Stimulated activated memory B cell treated with anti-CD40 and anti-IgM and Interleukin-4, amounts not matched to agents 10 μg/mL and 1 μg/mL and 100 μg/mL, for 72 hours (primary cell): ENCODE measurements around the gene TTLL3.
A peak's percentile ranks its signal among the peaks of the same experiment; 100 is the strongest.

Experiments
- ATAC-seq: fragments of 150-1000 bp; cut with Tn5 transposase; 2 replicates; pipeline ENCODE4 v1.10.0; 2021
- H3K27ac Mint-ChIP-seq: one replicate; pipeline ENCODE4 v1.8.0; 2022; ENCODE audit warnings: mild to moderate bottlenecking, mixed read lengths
- H3K27me3 Mint-ChIP-seq: one replicate; pipeline ENCODE4 v1.8.0; 2022; ENCODE audit warnings: mixed read lengths
- H3K36me3 Mint-ChIP-seq: one replicate; pipeline ENCODE4 v1.8.0; 2022; ENCODE audit warnings: mixed read lengths
- H3K4me1 Mint-ChIP-seq: one replicate; pipeline ENCODE4 v1.8.0; 2022; ENCODE audit warnings: mixed read lengths
- H3K4me3 Mint-ChIP-seq: one replicate; pipeline ENCODE4 v1.8.0; 2022; ENCODE audit warnings: mild to moderate bottlenecking, moderate library complexity, mixed read lengths
- H3K9me3 Mint-ChIP-seq: one replicate; pipeline ENCODE4 v1.8.0; 2022; ENCODE audit warnings: mixed read lengths

Gene TTLL3

DNA sequence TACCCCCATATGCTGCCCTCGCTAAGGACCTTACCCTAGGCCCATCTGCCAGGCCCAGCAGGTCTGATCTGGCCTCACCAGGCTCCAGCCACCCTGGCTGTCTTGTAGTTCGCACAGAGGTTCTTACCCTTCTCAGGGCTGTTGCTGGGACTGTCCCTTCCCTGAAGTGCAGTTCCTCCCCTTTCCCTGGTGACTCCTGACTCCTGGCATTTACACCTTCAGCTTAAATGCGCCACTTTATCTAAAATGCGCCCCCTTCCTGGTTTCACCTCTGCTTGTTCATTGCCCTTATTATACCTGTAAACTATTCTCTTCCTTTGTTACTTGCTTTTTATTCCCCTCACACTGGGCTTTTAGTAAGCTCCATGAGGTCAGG lies 835 bp upstream of the TTLL3 start:
- Mint-ChIP-seq H3K27ac (peak overlapping the region; percentile 94), H3K4me3 (peak overlapping the region; percentile 90), H3K4me1 (peaks cover 53% of the 10 kb centered on the region), H3K9me3 (no peaks in the 10 kb centered on the region), H3K36me3 (peaks cover 58% of the 10 kb centered on the region), H3K27me3 (no peaks in the 10 kb centered on the region)
- peak; percentile 53 for ATAC-seq

DNA sequence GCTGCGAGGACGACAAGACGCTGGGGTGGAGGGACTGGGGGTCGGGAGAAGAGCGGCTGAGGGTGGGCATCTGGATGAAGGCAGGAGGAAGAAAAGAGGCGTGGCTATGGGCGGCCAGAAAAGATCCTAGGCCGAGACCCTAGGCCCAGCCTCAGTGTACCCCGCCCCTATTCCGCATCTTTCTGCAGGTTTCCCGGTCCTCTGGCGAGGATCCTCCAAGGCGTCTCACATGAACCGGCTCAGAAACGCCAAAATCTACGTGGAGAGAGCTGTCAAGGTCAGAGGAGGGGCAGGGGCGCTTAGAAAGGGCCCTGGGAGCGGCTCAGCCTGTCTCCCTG lies 340 bp downstream of the TTLL3 start:
- Mint-ChIP-seq H3K27me3 (no peaks in the 10 kb centered on the region), H3K36me3 (peaks cover 46% of the 10 kb centered on the region), H3K9me3 (no peaks in the 10 kb centered on the region), H3K4me1 (peaks cover 50% of the 10 kb centered on the region), H3K4me3 (peak overlapping the region; percentile 90), H3K27ac (peak overlapping the region; percentile 94)
- ATAC-seq: no peak

GRCh38 chr3:9810846-9811245 lies 784 bp downstream of the TTLL3 start:
- Mint-ChIP-seq H3K27ac (peak overlapping the region; percentile 94), H3K27me3 (no peaks in the 10 kb centered on the region), H3K9me3 (no peaks in the 10 kb centered on the region), H3K4me1 (peaks cover 47% of the 10 kb centered on the region), H3K36me3 (peaks cover 41% of the 10 kb centered on the region), H3K4me3 (peak overlapping the region; percentile 90)
- no peak for ATAC-seq

GRCh38 chr3:9812870-9813483 lies 2.9 kb downstream of the TTLL3 start:
- H3K36me3 Mint-ChIP-seq: peaks cover 31% of the 10 kb centered on the region
- no peak for ATAC-seq
- no peaks in the 10 kb centered on the region for H3K27me3 Mint-ChIP-seq
- H3K9me3 Mint-ChIP-seq: no peaks in the 10 kb centered on the region
- peaks cover 28% of the 10 kb centered on the region for H3K4me1 Mint-ChIP-seq
- no peak overlapping the region for H3K27ac Mint-ChIP-seq
- H3K4me3 Mint-ChIP-seq: no peak overlapping the region

DNA sequence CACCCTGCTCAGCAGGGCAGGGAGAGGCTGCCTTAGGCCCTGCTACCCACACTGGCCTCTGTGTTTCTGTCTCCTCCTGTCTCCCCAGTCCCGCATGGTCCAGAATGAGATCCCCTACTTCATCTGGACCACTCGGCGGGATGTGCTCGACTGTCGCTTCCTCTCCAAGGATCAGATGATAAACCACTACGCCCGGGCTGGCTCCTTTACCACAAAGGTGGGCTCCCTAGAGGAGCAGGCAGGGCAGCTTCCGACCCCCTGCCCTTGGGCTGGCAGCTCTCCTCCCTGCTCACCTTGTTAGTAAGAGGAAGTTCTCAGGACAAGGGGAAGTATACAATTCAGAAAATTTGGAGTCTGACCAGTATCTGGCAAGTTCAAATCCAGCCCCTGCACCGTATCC lies 5.9 kb downstream of the TTLL3 start:
- no peaks in the 10 kb centered on the region for H3K9me3 Mint-ChIP-seq
- ATAC-seq: no peak
- H3K27me3 Mint-ChIP-seq: no peaks in the 10 kb centered on the region
- H3K4me3 Mint-ChIP-seq: no peak overlapping the region
- H3K36me3 Mint-ChIP-seq: peaks cover 40% of the 10 kb centered on the region
- peak overlapping the region; percentile 4 for H3K27ac Mint-ChIP-seq
- peaks cover 5% of the 10 kb centered on the region for H3K4me1 Mint-ChIP-seq

DNA sequence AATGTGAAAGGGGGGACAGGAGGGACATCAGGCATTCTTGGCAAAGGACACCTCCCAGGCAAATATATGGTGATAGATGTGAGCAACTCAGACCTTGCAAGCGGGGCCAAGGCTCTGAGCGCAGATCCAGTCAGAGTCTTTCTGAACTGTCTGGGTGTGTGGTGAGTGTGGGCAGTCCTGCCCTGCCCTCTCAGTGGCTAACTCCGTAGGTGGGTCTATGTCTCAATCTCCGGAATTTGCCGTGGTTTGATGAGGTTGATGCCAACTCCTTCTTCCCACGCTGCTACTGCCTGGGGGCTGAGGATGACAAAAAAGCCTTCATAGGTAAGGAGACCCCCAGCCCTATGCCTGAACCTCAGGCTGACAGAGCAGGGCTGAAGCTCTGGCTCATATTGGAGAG lies 7.4 kb downstream of the TTLL3 start:
- no peaks in the 10 kb centered on the region for H3K4me1 Mint-ChIP-seq

DNA sequence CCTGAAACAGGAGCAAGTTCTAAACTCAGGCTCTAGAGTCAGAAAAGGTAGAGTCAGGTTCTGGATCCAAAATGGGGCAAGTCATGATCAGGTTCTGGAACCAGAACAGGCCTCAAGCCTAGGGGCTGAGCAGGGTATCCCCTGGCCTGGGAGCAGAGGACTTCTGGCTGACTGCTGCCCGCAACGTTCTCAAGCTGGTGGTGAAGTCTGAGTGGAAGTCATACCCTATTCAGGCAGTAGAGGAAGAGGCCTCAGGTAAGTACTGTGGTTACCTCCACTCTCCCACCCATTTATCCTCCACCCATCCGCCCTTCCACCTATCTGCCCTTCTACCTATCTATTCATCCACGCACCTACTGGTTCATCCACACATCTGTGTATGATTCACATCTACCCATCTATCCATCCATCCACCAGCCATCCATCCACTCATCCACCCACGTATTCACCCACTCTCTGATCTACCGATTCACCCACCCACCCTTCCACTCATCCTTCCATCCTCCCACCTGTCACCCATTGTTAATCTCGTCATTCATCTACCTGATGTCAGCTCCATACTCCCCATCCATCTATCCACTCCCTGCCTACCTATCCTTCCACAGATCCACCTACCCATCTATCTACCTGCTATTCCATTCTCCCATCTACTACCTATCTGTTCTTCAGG lies 8.7 kb downstream of the TTLL3 start:
- Mint-ChIP-seq H3K27ac (no peak overlapping the region), H3K9me3 (no peaks in the 10 kb centered on the region), H3K4me3 (no peak overlapping the region), H3K36me3 (peaks cover 29% of the 10 kb centered on the region), H3K27me3 (no peaks in the 10 kb centered on the region), H3K4me1 (no peaks in the 10 kb centered on the region)
- ATAC-seq: no peak

More for the DNA sequence above, 7.4 kb downstream of the TTLL3 start:
- no peak for ATAC-seq
- H3K9me3 Mint-ChIP-seq: no peaks in the 10 kb centered on the region
- H3K4me3 Mint-ChIP-seq: no peak overlapping the region
- H3K27me3 Mint-ChIP-seq: no peaks in the 10 kb centered on the region
- peaks cover 35% of the 10 kb centered on the region for H3K36me3 Mint-ChIP-seq
- H3K27ac Mint-ChIP-seq: no peak overlapping the region

GRCh38 chr3:9820543-9820942 lies 10.5 kb downstream of the TTLL3 start:
- ATAC-seq: no peak
- Mint-ChIP-seq H3K27me3 (no peaks in the 10 kb centered on the region), H3K36me3 (peaks cover 31% of the 10 kb centered on the region), H3K4me3 (no peak overlapping the region), H3K4me1 (no peaks in the 10 kb centered on the region), H3K27ac (no peak overlapping the region), H3K9me3 (no peaks in the 10 kb centered on the region)

DNA sequence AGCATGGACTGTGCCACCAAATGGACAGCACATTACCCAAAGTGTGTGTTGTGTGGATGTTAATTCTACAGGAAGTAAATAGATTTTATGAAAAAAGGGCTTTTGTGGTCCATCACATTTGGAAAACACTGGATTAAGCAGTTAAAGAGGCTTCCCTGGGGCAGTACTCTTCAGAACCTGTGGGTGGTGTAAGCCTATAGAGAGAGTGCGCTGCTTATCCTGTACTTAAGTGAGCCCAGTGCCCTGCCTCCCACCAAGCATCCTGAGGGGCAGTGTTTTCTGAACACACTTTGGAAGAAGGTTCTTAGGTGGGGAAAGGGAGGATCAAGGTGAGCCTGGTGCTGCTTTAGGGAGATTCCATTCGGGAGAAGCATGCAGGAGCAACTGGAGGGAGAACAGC lies 10.9 kb downstream of the TTLL3 start:
- H3K27ac Mint-ChIP-seq: no peak overlapping the region
- no peaks in the 10 kb centered on the region for H3K9me3 Mint-ChIP-seq
- H3K4me3 Mint-ChIP-seq: no peak overlapping the region
- H3K36me3 Mint-ChIP-seq: peaks cover 31% of the 10 kb centered on the region
- no peaks in the 10 kb centered on the region for H3K4me1 Mint-ChIP-seq
- no peak for ATAC-seq
- no peaks in the 10 kb centered on the region for H3K27me3 Mint-ChIP-seq

GRCh38 chr3:9825451-9826040 lies 15.5 kb downstream of the TTLL3 start:
- ATAC-seq: no peak
- Mint-ChIP-seq H3K36me3 (peaks cover 27% of the 10 kb centered on the region), H3K27me3 (no peaks in the 10 kb centered on the region), H3K9me3 (no peaks in the 10 kb centered on the region), H3K4me1 (peaks cover 7% of the 10 kb centered on the region), H3K27ac (no peak overlapping the region), H3K4me3 (no peak overlapping the region)

DNA sequence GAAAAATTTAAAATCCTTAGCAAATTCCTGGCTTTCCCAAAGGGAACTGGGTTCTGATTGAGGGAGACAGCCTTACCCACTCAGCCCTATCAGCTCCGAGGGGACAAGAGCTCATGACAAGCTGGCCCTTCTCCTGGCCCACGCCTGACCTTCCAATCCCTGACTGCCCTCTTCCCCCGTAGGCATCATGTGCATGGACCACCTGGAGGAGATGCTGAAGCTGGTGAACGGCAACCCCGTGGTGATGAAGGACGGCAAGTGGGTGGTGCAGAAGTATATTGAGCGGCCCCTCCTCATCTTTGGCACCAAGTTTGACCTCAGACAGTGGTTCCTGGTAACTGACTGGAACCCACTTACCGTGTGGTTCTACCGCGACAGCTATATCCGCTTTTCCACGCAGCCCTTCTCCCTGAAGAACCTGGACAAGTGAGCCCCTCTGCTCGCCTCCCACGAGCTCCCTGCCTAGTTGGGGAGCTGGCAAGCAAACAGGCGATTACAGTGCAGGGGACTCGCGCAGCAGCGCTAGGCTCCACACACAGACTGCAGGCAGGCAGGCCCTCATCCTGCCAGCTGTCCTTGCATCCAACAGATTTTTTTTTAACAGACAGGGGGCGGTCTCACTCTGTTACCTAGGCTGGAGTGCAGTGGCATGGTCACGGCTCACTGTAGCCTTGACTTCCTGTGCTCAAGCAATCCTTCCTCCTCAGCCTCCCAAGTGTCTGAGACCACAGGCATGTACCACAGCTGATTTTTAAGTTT lies 16.9 kb downstream of the TTLL3 start:
- Mint-ChIP-seq H3K36me3 (peaks cover 28% of the 10 kb centered on the region), H3K27ac (no peak overlapping the region), H3K9me3 (no peaks in the 10 kb centered on the region), H3K4me1 (peaks cover 7% of the 10 kb centered on the region), H3K27me3 (no peaks in the 10 kb centered on the region), H3K4me3 (no peak overlapping the region)
- ATAC-seq: no peak

DNA sequence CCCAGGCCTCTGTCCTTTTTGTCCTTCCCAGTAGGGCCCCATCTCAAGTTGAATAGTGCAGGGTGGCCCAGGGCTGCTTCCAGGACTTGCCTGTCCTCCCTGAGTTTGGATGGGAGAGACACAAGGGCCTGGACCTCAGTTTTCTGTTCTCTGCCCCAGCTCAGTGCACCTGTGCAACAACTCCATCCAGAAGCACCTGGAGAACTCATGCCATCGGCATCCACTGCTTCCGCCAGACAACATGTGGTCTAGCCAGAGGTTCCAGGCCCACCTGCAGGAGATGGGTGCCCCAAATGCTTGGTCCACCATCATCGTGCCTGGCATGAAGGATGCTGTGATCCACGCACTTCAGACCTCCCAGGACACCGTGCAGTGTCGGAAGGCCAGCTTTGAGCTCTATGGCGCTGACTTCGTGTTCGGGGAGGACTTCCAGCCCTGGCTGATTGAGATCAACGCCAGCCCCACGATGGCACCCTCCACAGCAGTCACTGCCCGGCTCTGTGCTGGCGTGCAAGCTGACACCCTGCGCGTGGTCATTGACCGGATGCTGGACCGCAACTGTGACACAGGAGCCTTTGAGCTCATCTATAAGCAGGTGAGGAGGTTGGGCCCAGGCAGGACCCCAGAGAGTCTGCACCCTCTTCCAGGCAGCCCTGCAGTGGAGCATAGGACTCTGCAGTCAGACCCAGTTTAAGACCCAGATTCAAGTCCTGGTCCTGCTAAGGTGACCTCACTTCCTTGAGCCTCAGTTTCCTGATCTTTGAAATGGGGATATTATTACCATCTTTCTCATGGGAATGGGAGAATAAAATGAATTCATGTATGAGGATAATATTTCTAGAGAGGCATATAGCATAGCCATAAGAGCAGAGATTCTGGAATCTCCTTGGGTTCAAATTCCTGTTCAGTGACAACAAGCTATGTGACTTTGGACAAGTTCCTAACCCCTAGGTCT lies 19.0 kb downstream of the TTLL3 start:
- no peak overlapping the region for H3K27ac Mint-ChIP-seq
- no peak for ATAC-seq
- no peak overlapping the region for H3K4me3 Mint-ChIP-seq
- no peaks in the 10 kb centered on the region for H3K27me3 Mint-ChIP-seq
- no peaks in the 10 kb centered on the region for H3K9me3 Mint-ChIP-seq
- H3K4me1 Mint-ChIP-seq: peaks cover 7% of the 10 kb centered on the region
- H3K36me3 Mint-ChIP-seq: peaks cover 28% of the 10 kb centered on the region

GRCh38 chr3:9831253-9831652 lies 21.2 kb downstream of the TTLL3 start:
- Mint-ChIP-seq H3K27me3 (no peaks in the 10 kb centered on the region), H3K4me3 (no peak overlapping the region), H3K9me3 (no peaks in the 10 kb centered on the region), H3K36me3 (peaks cover 49% of the 10 kb centered on the region), H3K4me1 (peaks cover 7% of the 10 kb centered on the region), H3K27ac (no peak overlapping the region)
- no peak for ATAC-seq

DNA sequence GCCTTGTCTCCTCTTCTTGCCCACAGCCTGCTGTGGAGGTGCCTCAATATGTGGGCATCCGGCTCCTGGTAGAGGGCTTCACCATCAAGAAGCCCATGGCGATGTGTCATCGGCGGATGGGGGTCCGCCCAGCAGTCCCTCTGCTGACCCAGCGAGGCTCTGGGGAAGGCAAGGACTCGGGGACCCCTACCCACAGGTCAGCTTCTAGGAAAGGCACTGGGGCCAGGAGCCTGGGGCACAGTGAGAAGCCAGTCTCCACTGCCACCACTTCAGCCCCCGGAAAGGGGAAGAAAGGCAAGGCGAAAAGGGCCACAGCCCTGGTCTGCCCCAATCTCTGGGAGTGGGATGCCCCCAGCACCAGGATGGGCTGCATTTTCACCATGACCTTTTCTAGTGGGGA lies 23.0 kb downstream of the TTLL3 start:
- no peak overlapping the region for H3K4me3 Mint-ChIP-seq
- no peaks in the 10 kb centered on the region for H3K4me1 Mint-ChIP-seq
- no peaks in the 10 kb centered on the region for H3K27me3 Mint-ChIP-seq
- H3K27ac Mint-ChIP-seq: no peak overlapping the region
- H3K9me3 Mint-ChIP-seq: no peaks in the 10 kb centered on the region
- H3K36me3 Mint-ChIP-seq: peaks cover 50% of the 10 kb centered on the region
- ATAC-seq: no peak
